Cerebellar nuclear complex (tissue), 1 donor: ENCODE measurements around the gene CCDC92.
A peak's percentile ranks its signal among the peaks of the same experiment; 100 is the strongest.

Experiments
- DNase-seq, 2 experiments: peaks; one replicate each; lab custom pipeline; 2025; lab: John Stamatoyannopoulos, UW

The CCDC92 gene

DNA sequence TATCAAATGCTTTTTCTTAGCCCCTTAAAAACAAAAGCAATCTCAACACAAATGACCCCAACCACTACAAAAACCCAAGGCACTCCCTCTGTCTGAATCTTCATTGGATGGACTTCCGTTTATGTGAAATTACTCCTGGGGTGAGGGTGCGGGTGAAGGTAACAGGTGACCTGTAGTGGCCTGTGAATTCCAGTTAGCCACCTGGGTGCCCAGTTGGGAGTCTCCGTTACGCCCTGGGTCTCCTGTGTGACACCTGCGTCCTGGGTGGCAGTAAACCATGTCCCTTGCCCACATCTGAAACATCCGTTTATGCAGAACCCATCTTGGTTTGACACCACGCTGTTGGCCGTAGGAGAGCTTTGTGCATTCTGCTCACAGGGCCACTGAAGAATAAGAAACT is 62.6 kb downstream of the CCDC92 start:
- DNase-seq, result no peak

DNA sequence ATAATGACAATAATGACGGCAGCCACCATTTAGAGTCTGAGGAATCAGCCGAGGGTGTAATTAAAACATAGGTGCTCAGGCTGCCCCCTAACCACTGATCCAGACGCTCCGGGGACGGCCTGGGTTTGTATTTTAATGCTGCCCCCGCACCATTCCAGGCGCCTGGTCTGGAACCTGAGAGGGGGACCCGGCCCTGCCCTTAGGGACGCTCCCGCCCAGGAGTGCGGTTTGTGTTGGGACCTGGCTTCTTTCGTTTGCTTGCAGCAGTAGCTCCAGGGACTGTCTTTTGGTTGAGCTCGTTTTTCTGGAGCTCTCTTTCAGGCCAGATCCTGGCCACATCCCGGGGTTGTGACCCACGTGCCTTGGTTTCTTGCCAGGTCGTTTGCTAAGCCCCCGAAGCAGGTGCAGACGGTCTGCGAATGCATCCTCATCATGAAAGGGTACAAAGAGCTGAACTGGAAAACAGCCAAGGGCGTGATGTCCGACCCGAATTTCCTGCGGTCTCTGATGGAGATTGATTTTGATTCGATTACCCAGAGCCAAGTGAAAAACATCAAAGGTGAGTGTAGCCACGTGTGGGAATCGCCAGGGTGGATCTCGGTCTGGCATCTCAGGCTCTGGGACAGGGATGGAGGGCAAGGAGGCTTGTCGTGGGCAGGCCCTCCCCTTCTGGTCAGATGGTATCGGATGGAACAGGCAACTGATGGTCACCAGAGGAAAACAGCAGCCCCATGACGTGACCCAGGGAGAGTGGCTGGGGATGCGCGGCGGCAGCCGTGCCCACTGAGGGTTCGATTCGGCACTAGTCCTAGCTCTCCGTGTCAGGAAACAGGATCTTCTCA is 63.5 kb downstream of the CCDC92 start:
- no peak for DNase-seq

DNA sequence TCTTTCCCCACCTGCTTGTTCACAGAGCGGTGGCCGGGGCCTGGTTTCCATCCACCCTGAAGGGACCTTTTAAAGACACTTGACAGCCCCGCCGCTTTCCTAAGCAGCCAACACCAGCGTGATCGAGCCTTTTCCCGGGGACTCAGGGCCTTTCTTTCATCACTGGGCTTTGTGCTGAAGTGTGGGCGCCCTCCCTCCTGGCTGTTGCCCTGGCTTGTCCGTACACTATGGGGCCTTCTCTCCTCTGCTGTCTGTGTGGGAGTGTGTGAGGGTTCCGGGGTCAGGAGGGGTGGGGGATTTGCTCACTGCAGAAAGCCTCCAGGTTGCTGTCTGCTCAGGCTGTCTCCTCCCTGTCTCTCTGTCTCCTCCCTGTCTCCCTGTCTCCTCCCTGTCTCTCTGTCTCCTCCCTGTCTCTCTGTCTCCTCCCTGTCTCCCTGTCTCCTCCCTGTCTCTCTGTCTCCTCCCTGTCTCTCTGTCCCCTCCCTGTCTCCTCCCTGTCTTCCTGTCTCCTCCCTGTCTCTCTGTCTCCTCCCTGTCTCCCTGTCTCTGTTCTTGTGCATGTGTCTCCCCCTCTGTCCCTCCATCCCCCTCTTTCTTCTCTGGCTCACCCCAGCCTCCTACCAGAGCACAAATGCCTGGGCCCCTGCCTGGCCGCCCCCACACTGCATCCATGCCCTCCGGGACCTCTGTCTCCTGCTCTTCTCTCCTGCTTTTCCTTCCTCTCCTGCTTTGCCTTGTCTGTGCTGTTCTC is 64.7 kb downstream of the CCDC92 start:
- no peak for DNase-seq

GRCh38 chr12:123906711-123907420 is 65.8 kb downstream of the CCDC92 start:
- DNase-seq, result no peak

DNA sequence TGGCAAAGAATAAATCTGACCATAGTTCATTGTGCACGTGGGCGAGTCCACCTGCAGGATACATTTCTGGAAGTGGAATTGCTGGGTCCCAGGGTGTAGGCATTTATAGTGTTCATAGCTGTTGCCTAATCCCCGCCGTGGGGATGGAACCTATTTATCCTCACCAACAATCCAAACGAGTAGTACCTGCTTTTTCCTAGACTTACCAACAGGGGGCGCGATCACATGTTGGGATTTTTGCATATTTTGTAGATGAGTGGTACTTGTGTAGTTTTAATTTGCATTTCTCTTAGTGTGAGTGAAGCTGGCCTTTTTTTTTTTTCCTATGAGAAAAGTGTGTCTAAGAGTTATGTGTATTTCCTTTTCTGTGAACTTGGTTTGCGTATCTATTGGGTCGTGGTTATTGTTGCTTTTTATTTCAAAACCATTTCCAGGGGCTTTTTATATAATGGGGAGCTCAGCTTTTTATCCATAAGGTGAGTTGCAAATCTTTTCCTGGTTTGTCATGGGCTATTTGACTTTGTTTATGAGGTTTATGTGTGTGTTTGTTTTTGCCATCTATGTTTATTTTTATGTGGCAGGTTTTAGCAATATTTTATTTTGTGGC is 67.2 kb downstream of the CCDC92 start:
- peak in 1 of 2 experiments; percentile 8 for DNase-seq

DNA sequence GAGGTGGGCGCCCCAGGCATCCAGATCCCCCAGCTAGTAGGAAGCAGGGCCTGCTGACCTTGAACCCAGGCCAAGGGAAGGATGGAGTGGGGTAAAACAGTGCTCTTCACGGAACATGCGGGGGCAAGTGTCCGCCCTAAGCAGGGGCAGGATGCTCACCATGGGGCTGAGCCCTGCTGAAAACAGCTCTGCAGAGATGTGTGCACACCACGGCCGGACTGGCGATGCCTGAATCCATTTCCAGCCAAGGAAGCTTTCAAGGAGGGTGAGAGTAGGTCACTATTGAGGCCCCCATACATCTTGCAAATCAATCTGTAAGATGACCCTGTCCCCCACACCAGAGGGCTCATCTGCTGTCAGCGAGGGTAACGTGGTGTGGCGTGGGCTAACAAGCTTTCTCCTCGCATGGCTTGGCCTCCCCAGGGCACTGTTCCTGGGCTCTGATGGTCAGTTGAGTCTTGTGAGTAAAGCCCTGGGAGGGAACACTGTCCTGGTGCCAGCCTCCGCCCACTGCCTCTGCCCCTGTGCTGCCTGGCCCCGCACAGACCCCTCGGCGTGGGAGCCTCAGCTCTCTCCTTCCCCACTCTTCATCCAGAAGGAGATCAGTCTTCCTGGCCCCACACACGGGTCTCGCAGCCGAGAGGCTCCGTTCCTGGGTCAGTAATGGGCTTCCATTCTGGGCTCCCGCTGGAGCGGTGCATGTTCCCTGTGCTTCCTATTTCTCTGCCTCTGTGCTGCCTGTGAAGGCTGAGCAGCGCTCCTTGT is 69.1 kb downstream of the CCDC92 start:
- no peak for DNase-seq

GRCh38 chr12:123902821-123903220 is 69.8 kb downstream of the CCDC92 start:
- DNase-seq, result no peak

- DNase-seq, result no peak
Observed at GRCh38 chr12:123900871-123901376, 71.7 kb downstream of the CCDC92 start.

DNA sequence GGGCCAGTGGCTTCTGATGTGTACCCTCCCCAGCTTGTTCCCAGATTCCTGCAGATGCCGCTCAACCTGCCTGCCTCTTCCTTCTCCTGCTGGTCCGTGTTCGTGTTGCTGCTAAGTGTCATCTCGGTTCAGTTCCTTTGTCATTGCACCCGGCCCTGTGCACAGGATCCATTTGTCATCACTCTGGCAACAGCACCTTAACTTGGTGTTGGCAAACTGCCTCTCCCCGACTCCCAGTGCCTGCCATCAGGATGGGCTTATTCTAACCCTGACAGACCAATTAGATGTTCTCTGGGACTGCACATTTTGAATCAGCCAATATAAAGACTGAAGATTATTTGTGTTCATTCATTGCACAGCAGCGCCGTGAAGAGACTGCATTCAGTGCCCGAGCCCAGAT is 73.3 kb downstream of the CCDC92 start:
- DNase-seq, result no peak

- DNase-seq, result no peak
Observed at GRCh38 chr12:123898673-123899072, 74.0 kb downstream of the CCDC92 start.

- DNase-seq, result no peak
Observed at GRCh38 chr12:123897221-123897620, 75.4 kb downstream of the CCDC92 start.

DNA sequence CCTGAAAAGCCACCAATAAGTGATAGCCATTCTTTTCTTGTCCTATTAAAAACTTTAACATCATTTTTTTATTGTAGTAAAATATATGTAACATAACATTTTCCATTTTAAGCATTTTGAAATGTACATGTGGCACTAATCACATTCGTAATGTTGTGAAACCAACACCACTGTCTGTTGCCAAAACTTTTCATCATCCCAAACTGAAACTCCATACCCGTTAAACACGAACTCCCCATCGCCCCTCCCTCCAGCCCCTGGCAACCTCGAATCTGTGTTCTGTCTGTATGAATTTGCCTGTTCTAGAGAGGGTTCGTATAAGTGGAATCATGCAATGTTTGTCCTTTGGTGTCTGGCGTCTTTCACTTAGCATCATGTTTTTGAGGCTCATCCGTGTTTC is 75.9 kb downstream of the CCDC92 start:
- no peak for DNase-seq

DNA sequence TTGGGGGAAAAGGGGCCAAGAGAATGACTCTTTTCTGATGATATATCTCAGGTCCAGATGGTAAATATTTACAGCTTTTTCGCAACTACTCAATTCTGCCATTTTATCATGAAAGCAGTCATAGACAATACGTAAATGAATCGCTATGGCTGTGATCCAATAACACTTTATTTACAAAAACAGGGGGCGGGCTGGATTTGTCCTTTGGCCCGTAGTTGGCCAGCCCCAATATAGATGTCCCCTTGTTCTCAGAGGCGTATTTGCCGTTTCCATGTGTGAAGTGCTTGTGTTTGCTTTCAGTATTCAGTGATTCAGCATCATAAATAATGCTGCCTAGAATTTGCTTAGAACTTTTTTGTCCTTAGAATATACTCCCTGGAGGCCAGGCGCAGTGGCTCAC is 77.2 kb downstream of the CCDC92 start:
- DNase-seq, result no peak

- DNase-seq, result no peak
Observed at GRCh38 chr12:123894823-123895345, 77.7 kb downstream of the CCDC92 start.

DNA sequence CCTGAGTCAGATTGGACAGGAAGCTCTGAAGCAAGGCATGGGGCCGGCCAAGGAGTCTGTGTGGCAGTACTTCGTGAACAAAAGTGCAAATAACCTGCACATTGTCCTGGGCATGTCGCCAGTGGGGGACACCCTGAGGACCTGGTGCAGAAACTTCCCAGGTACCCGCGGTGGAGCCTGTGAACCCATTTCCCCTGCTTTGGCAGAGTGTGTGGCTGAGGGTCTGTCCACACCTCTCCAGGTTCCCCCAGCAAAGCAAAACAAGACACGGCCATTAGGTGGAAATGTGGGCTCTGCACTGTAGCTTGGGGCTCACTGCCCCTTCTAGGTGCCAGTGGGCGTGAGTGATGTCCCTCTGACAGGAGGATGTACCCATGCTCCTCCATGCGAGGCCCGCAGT is 79.4 kb downstream of the CCDC92 start:
- DNase-seq, result no peak

- no peak for DNase-seq
Observed at GRCh38 chr12:123892853-123893252, 79.8 kb downstream of the CCDC92 start.

DNA sequence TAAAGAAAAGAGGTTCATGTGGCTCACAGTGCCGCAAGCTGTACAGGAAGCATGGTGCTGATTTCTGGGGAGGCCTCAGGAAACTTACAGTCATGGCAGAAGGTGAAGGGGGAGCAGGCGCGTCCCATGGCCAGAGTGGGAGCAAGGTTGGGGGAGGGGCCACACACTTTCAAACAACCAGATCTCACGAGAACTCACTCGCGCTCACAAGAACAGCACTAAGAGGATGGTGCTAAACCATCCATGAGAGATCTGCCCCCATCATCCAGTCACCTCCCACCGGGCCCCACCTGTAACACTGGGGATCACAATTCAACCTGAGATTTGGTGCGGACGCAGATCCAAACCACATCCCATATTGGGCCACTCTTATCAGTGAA is 80.5 kb downstream of the CCDC92 start:
- DNase-seq, result no peak

DNA sequence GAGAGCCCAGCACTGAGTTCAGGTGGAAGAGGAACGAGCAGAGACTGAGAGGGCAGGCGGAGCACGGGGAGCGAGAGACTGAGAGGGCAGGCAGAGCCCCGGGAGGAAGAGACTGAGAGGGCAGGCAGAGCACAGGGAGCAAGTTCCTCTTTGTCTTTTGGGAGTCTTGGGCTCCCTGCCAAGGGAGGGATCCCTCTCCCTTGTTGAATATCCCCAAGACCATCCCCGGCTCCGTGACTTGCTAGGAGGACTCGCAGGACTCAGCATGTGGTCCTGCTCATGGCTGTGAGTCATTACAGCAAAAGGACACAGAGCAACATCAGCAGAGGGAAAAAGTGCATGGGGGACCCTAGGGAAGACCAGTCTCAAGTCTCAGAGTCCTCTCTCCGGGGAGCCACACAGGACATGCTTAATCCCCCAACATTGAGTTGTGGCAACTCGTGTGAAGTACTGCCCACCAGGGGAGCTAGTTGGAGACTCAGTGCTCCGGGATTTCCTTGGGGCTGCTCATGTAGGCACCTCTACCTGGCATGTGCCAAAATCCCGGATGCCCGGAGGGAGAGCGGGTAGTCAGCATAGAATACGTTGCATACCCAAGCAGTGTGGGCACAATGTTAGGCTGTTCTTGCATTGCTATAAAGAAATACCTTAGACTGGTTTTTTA is 81.0 kb downstream of the CCDC92 start:
- DNase-seq, result no peak

DNA sequence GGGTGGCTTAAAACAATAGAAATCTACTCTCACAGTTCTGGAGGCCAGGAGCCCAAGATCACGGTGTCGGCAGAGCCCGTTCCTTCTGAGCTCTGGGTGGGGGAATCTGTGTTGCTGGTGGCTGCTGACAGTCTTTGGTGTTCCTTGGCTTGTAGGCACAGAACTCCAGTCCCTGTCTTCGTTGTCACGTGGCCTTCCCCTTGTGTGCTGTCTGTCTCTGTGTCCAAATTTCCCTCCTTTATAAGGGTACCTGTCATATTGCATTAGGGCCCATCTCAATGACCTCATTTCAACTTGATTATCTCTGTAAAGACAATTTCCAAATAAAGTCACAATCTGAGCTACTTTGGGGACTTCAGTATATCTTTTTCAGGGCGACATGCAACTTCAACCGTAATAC is 81.6 kb downstream of the CCDC92 start:
- no peak for DNase-seq

DNA sequence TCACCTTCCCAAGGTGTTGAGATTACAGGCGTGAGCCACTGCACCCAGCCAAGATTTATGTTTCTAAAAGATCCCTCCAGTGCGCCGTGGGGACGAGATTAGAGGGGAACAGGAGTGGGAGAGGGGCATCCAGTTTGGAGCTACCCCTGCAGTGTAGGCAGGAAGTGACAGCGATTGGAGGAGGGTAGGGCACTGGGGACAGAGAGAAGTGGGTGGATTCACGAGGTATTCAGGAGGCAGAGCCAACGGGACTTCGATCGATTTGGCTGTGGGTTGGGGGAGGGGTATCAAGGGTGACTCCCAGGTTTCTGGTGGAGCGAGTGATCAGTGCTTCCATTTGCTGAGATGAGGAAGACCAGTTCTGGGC is 82.1 kb downstream of the CCDC92 start:
- DNase-seq, result no peak
